Measurements from ENCODE around the gene PSMD3.
A peak's percentile ranks its signal among the peaks of the same experiment; 100 is the strongest.
"Not testable (repeated sequence)": the region's sequence is repeated elsewhere in the genome, so short reads cannot be mapped to it uniquely, and the experiment has no call there.

Gene PSMD3

DNA sequence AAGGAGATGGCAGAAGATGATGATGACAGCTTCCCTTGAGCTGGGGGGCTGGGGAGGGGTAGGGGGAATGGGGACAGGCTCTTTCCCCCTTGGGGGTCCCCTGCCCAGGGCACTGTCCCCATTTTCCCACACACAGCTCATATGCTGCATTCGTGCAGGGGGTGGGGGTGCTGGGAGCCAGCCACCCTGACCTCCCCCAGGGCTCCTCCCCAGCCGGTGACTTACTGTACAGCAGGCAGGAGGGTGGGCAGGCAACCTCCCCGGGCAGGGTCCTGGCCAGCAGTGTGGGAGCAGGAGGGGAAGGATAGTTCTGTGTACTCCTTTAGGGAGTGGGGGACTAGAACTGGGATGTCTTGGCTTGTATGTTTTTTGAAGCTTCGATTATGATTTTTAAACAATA, 16.9 kb downstream of the PSMD3 start:
- DNase-seq (ENCODE audit: low spot score), result no peak

DNA sequence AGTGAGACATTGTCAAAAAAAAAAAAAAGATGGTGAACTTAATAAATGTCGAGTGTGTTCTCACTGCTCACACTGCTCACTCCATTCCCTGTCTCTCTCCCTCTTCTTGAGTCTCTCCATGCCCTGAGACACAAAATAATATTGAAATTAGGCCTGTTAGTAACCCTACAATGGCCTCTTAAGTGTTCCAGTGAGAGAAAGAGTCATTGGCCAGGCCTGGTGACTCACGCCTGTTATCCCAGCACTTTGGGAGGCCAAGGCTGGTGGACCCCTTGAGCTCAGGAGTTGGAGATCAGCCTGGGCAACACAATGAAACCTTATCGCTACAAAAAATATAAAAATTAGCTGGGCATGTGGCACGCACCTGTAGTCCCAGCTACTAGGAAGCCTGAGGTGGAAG, 18.5 kb downstream of the PSMD3 start:
- DNase-seq (ENCODE audit: low spot score), result peak; percentile 39

DNA sequence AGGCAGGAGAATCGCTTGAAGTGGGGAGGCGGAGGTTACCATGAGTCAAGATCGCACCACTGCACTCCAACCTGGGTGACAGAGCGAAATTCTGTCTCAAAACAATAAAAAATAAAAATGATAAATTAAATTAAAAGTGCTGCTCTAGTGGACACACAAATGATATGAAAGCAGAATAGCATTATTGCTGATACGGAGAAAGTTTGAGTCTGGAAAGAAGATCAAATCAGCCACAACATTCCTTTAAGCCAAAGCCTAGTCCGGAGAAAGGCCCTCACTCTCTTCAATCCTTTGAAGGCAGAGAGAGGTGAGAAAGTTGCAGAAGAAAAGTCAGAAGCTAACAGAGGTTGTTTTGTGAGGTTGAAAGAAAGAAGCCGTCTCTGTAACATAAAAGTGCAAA, 19.6 kb downstream of the PSMD3 start:
- no peak for DNase-seq (ENCODE audit: low spot score)

DNA sequence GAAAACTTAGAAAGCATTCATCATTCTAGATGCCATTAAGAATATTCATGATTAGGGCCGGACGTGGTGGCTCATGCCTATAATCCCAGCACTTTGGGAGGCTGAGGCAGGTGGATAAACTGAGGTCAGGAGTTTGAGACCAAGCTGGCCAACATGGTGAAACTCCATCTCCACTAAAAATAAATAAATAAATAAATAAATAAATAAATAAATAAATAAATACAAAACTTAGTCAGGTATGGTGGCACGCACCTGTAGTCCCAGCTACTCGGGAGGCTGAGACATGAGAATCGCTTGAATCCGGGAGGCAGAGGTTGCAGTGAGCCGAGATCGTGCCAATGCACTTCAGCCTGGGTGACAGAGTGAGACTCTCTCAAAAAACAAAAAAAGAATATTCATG, 20.7 kb downstream of the PSMD3 start:
- not testable (repeated sequence) for DNase-seq (ENCODE audit: low spot score)

DNA sequence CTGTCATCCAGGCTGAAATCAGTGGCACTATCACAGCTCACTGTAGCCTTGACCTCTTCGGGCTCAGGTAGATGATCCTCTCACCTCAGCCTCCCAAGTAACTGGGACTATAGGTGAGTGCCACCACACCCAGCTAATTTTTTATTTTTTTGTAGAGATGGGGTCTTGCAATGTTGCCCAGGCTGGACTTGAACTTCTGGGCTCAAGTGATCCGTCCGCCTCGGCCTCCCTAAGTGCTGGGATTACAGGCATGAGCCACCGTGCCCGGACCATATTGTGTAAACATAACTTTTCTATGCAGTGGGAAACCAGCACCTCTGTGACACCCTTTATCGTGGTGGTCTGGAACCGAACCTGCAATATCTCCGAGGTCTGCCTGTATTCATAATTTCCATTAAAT, 23.5 kb downstream of the PSMD3 start:
- DNase-seq (ENCODE audit: low spot score), result no peak

DNA sequence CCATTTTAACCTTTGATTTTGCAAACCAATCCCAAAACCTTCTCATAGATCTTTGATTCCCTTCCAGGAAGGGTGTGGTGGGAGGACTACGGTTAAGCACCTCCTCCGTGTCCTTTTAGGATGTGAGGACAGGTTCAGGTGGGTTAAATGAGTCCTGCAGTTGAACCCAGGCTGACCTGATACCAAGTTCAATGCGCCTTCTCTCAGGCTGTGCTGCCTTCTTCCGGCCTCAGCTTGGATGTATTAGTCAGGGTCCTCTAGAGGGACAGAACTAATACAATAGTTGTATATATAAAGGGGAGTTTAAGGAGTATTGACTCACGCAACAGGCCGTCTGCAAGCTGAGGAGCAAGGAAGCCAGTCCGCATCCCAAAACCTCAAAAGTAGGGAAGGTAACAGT, 24.1 kb downstream of the PSMD3 start:
- DNase-seq (ENCODE audit: low spot score), result no peak

DNA sequence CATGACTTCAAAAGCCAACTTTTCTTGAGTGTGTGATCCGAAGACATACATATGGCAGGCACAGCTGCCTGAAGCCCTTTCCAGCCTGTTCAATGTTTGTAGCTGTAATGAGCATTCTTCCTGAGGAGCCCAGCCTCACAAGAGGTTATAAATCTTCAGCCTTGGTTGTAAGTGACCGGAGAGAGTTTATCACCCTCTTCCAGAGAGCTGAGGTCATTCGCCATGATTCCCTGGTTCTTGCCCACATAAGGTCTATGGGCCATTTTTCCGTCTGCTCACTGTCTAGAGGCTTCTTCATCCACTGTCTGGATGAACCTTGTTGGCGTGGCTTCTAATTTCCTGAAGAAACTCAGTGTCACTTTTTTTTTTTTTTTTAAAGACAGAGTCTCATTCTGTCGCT, 24.9 kb downstream of the PSMD3 start:
- DNase-seq (ENCODE audit: low spot score), result no peak

DNA sequence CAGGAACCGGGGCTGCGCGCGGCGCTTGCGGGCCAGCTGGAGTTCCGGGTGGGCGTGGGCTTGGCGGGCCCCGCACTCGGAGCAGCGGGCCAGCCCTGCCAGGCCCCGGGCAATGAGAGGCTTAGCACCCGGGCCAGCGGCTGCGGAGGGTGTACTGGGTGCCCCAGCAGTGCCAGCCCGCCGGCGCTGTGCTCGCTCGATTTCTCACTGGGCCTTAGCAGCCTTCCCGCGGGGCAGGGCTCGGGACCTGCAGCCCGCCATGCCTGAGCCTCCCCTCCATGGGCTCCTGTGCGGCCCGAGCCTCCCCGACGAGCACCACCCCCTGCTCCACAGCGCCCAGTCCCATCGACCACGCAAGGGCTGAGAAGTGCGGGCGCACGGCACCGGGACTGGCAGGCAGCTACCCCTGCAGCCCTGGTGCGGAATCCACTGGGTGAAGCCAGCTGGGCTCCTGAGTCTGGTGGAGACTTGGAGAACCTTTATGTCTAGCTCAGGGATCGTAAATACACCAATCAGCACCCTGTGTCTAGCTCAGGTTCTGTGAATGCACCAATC, 30.4 kb downstream of the PSMD3 start:
- DNase-seq (ENCODE audit: low spot score), result not testable (repeated sequence)

DNA sequence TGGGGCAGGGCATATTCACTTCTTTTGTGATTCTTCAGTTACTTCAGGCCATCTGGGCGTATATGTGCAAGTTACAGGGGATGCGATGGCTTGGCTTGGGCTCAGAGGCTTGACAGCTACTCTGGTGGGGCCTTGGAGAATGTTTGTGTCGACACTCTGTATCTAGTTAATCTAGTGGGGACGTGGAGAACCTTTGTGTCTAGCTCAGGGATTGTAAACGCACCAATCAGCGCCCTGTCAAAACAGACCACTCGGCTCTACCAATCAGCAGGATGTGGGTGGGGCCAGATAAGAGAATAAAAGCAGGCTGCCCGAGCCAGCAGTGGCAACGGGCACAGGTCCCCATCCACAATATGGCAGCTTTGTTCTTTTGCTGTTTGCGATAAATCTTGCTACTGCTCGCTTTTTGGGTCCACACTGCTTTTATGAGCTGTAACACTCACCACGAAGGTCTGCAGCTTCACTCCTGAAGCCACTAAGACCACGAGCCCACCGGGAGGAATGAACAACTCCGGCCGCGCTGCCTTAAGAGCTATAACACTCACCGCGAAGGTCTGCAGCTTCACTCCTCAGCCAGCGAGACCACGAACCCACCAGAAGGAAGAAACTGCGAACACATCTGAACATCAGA, 31.5 kb downstream of the PSMD3 start:
- DNase-seq (ENCODE audit: low spot score), result not testable (repeated sequence)

DNA sequence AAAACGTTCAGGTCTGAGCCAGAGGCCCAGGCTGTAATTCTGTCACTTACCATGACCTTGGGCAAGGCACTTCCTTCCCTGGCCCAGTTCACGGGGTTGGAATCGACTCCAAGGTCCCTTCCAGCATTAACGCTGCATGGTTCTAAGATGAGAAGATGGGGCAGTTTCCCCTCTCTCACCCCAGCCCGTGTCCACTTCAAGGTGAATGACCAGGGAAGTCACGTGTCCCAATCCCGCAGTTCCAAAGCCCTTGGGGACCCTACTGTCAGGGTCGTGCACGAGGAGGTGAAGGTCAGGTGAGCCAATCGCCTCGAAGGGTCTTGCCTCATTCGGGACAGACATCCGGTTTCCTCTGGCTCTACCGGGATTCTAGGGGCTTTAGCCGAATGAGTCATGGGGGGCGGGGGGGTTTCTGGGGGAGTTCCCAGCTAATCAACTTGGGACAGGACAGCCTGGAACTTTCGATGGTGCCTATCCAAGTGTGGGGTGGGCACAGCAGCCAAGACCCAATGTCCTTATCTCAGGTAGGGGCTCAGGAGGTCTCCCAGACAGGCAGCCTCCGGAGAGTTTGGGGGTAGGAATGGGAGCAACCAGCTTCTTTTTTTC, 33.9 kb downstream of the PSMD3 start:
- no peak for DNase-seq (ENCODE audit: low spot score)

DNA sequence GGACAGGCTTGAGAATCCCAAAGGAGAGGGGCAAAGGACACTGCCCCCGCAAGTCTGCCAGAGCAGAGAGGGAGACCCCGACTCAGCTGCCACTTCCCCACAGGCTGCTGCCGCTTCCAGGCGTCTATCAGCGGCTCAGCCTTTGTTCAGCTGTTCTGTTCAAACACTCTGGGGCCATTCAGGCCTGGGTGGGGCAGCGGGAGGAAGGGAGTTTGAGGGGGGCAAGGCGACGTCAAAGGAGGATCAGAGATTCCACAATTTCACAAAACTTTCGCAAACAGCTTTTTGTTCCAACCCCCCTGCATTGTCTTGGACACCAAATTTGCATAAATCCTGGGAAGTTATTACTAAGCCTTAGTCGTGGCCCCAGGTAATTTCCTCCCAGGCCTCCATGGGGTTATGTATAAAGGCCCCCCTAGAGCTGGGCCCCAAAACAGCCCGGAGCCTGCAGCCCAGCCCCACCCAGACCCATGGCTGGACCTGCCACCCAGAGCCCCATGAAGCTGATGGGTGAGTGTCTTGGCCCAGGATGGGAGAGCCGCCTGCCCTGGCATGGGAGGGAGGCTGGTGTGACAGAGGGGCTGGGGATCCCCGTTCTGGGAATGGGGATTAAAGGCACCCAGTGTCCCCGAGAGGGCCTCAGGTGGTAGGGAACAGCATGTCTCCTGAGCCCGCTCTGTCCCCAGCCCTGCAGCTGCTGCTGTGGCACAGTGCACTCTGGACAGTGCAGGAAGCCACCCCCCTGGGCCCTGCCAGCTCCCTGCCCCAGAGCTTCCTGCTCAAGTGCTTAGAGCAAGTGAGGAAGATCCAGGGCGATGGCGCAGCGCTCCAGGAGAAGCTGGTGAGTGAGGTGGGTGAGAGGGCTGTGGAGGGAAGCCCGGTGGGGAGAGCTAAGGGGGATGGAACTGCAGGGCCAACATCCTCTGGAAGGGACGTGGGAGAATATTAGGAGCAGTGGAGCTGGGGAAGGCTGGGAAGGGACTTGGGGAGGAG, 34.7 kb downstream of the PSMD3 start, which contains the start of gene CSF3:
TSS of gene CSF3 (plus strand) at position 436 of the 993 bp plus-strand sequence. CDS start at position 471, 35 bp downstream.
- no peak for DNase-seq (ENCODE audit: low spot score)

DNA sequence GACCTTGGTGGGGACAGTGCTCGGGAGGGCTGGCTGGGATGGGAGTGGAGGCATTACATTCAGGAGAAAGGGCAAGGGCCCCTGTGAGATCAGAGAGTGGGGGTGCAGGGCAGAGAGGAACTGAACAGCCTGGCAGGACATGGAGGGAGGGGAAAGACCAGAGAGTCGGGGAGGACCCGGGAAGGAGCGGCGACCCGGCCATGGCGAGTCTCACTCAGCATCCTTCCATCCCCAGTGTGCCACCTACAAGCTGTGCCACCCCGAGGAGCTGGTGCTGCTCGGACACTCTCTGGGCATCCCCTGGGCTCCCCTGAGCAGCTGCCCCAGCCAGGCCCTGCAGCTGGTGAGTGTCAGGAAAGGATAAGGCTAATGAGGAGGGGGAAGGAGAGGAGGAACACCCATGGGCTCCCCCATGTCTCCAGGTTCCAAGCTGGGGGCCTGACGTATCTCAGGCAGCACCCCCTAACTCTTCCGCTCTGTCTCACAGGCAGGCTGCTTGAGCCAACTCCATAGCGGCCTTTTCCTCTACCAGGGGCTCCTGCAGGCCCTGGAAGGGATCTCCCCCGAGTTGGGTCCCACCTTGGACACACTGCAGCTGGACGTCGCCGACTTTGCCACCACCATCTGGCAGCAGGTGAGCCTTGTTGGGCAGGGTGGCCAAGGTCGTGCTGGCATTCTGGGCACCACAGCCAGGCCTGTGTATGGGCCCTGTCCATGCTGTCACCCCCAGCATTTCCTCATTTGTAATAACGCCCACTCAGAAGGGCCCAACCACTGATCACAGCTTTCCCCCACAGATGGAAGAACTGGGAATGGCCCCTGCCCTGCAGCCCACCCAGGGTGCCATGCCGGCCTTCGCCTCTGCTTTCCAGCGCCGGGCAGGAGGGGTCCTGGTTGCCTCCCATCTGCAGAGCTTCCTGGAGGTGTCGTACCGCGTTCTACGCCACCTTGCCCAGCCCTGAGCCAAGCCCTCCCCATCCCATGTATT, 35.7 kb downstream of the PSMD3 start:
- no peak for DNase-seq (ENCODE audit: low spot score)

DNA sequence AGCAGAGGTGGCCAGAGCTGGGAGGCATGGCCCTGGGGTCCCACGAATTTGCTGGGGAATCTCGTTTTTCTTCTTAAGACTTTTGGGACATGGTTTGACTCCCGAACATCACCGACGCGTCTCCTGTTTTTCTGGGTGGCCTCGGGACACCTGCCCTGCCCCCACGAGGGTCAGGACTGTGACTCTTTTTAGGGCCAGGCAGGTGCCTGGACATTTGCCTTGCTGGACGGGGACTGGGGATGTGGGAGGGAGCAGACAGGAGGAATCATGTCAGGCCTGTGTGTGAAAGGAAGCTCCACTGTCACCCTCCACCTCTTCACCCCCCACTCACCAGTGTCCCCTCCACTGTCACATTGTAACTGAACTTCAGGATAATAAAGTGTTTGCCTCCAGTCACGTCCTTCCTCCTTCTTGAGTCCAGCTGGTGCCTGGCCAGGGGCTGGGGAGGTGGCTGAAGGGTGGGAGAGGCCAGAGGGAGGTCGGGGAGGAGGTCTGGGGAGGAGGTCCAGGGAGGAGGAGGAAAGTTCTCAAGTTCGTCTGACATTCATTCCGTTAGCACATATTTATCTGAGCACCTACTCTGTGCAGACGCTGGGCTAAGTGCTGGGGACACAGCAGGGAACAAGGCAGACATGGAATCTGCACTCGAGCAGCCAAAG, 36.9 kb downstream of the PSMD3 start:
- no peak for DNase-seq (ENCODE audit: low spot score)

DNA sequence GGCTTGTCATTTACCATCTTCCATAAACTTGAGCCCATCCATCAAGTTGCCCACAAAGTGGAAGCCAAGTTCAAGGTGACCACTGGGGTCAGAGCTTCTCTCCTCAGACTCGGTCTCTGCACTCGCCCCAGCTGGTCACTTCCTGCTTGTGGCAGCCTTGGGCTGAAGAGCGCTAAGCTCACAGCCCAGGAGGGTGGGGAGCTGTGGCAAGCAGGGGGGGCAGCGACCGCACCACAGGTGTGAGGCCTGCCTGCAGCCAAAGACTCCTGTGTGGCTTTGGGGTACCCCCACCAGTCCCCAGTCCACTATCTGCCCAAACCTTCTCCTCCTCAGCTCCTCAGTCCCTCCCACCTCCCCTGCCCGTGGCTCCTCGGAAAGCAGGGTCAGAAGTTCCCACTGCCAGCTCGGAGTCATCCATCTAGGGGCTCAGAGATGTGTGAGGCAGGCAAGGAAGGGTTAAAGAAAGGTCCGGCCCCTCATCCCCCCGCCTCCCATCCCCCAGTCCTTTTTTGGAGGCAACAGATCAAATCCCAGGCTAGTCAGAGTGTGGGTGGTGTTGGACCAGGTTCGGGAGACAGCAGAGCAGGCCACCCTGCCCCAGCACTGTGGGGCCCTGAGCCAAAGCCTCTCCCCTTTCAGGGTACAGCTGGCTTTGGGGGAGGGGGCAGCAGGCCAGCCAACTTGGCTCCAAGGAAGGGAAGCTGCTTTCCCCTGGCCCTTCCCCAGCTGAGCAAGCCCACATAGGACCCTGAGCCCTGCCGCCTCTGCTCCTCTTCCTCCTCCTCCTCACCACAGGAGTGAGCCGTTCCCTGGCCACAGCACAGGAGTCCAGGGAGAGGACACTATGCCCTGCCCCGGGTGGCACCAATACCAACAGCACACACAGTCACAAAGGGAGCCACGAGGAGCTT, 37.9 kb downstream of the PSMD3 start:
- DNase-seq (ENCODE audit: low spot score), result no peak

DNA sequence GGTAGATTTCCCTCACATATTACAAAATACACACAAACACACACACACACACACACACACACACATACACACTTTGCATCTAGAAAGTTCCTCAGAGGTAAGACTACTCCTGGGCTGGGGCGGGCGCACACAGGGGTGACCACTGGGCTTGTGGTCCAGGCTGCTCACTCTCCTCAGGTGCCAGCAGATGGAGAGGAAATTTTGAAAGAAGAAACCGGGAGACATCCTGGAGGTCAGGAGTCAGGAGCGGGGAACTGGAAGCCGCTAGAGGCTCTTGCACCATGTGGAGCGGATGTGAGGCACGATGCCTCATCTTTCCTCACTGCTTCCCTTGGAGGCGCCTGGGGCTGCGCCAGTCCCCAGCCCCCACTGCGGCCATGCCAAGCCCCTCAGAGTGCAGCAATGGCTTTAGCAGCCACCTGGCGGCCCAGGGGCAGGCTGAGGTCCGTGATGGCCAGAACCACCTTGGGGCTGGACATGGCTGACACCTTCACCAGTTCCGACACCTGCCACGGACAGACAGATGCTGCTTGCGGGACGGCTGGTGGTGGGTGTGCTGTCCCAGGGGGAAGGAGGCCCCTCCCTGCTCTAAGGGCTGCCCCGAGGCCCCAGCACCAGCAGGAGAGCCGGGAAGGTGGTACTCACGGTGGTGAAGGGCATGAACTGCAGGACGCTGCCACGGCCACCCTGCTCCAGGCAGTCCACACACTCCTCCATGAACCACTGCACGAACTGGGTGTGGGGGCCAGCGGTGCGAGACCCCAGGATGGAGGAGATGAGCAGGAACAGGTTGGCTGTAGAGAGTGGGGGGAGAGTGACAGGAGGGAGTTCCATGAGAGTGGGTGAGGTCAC, 38.8 kb downstream of the PSMD3 start:
- no peak for DNase-seq (ENCODE audit: low spot score)

DNA sequence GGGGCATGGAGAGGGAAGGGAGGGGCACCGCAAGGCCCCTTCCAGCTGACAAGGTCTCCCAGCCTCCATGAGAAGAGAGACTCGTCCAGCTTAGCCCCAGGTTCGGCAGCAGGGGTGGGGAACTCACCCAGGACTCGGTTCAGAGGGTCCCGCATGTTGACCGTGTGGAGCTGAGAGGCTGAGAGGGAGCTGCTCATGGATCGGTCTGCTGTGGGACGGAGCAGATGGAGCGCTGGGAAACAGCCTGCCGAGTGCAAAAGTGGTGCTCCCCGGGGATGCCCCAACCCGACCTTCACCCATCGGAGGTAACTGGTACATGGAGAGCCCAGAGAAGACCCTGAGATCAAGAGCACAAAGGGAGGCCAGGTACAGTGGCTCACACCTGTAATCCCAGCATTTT, 39.5 kb downstream of the PSMD3 start:
- no peak for DNase-seq (ENCODE audit: low spot score)

DNA sequence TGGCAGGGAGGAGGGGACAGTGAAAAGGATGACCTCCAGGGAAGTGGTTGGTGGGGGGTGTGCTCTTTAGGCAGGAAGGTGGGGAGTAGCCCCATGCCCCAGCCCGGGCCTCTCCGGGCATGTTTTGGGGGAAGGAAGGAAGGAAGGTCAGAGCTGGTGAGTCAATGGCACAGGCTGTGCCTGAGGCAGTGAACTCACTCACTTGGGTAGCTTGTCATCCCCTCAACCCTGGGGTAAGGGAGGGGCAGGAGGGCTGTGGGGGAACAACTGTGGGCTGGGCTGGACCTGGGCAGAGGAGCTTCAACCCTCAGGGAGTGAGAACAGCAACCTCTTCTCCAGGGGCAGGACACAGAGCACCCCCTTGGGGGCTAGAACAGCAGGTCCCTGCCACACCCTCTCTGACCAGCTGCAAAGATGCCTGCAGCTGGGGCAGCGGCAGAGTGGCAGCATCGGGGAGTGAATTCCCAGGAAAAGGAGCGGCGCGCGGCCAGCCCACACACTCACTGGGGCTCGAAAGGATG, 40.9 kb downstream of the PSMD3 start:
- DNase-seq (ENCODE audit: low spot score), result peak; percentile 39

DNA sequence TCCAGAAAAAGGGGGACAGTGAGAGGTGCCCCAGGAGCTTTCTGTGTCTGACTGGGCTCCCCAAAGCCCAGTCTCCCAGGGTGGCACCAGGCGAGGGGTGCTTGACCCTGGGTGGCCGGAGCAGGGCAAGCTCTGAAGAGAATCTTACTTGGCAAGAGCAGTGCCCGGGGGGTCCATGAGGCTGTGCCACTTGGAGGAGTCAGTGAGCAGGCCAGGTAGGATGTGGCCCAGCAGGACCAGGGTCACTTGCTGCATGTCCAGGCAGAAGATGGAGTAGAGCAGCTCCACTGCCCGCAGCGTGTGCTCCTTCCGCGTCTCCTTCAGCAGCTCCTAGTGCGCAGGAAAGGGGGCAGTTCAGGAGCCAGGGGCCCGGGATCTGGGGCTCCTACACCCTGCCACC, 41.9 kb downstream of the PSMD3 start:
- no peak for DNase-seq (ENCODE audit: low spot score)
